A673 (cell line): ENCODE results near the gene PAPSS1. TPM values are rescaled to one million over a fixed set of nuclear protein-coding genes. Genes with fewer than 3 reads are reported as not detected.

Experiments
- BruUV-seq: library from RNA; stranded (reverse); fragments of 400-500 nt; replicated peaks from 2 replicates; lab custom pipeline; 2021; lab: Mats Ljungman, UMichigan
- CTCF ChIA-PET: fragments of 300-600 bp; sonication (Branson Sonifier 250); formaldehyde crosslinking; loops from one replicate; lab custom pipeline; 2022; ENCODE audit warnings: antibody characterized with exemption; lab: Charles Lee
- POLR2A ChIA-PET: fragments of 300-600 bp; sonication (Branson Sonifier 250); formaldehyde crosslinking; loops from one replicate; lab custom pipeline; 2022; ENCODE audit warnings: antibody characterized with exemption; ENCODE audit not compliant: low non-redundant PET; lab: Charles Lee
- DNase-seq: peaks from one replicate; pipeline ENCODE4 v3.0.0-alpha.2; 2015; ENCODE audit warnings: low spot score
- H3K27ac ChIP-seq: fragments of 200-600 bp; sonication (generic); 2 replicates; pipeline ENCODE4 v1.5.1; 2016; ENCODE audit warnings: mixed run types, low read depth, mild to moderate bottlenecking, mixed read lengths, antibody characterized with exemption, low read length; ENCODE audit not compliant: poor library complexity, severe bottlenecking
- H3K27me3 ChIP-seq: fragments of 200-600 bp; sonication (generic); replicated peaks from 2 replicates; pipeline ENCODE4 v1.6.1; 2017; ENCODE audit warnings: mixed run types, low read depth, mild to moderate bottlenecking, mixed read lengths, antibody characterized with exemption, low read length; ENCODE audit not compliant: insufficient read depth, poor library complexity
- H3K36me3 ChIP-seq: fragments of 200-600 bp; sonication (generic); 2 replicates; pipeline ENCODE4 v1.6.1; 2016; ENCODE audit warnings: mixed run types, mild to moderate bottlenecking, mixed read lengths, antibody characterized with exemption, low read length; ENCODE audit not compliant: insufficient read depth, poor library complexity, severe bottlenecking
- H3K4me1 ChIP-seq: fragments of 200-600 bp; sonication (generic); 2 replicates; pipeline ENCODE4 v1.6.1; 2017; ENCODE audit warnings: mixed run types, mild to moderate bottlenecking, mixed read lengths, antibody characterized with exemption, low read length; ENCODE audit not compliant: insufficient read depth, poor library complexity, severe bottlenecking
- H3K4me3 ChIP-seq: fragments of 200-600 bp; sonication (generic); 2 replicates; pipeline ENCODE4 v1.5.1; 2016; ENCODE audit warnings: low read depth, mixed run types, mild to moderate bottlenecking, mixed read lengths, low read length; ENCODE audit not compliant: poor library complexity, severe bottlenecking
- H3K9me3 ChIP-seq: fragments of 200-600 bp; sonication (generic); 2 replicates; pipeline ENCODE4 v1.6.1; 2016; ENCODE audit warnings: mixed run types, low read depth, mild to moderate bottlenecking, mixed read lengths, antibody characterized with exemption, low read length; ENCODE audit not compliant: poor library complexity, severe bottlenecking
- EZH2 ChIP-seq: fragments of 200-600 bp; sonication (generic); IDR thresholded peaks from 2 replicates; pipeline ENCODE4 v1.6.1; 2017; ENCODE audit warnings: borderline replicate concordance, low read depth, mild to moderate bottlenecking, mixed read lengths, antibody characterized with exemption, low read length; ENCODE audit not compliant: poor library complexity, severe bottlenecking
- intact Hi-C: fragments of 100-400 bp; cut with micrococcal nuclease; formaldehyde crosslinking; loops from one replicate; pipeline ENCODE4 v1.10.0; 2022; ENCODE audit not compliant: unreplicated experiment
- total RNA-seq: library from RNA; stranded (reverse); gene quantifications from 2 replicates; pipeline ENCODE4 v1.2.3, GENCODE V29; 2021
- TF ChIP-seq, protein P1 (sequence below): fragments of 300-800, 200-600 bp; sonication (generic); conservative IDR thresholded peaks from 2 replicates; pipeline ENCODE4 v1.5.1; 2017; ENCODE audit warnings: low read depth, mild to moderate bottlenecking, antibody characterized with exemption, low read length, moderate library complexity, mixed read lengths

PAPSS1 gene
- total RNA-seq, 1 experiment from 2014 or later: 150 TPM

DNA sequence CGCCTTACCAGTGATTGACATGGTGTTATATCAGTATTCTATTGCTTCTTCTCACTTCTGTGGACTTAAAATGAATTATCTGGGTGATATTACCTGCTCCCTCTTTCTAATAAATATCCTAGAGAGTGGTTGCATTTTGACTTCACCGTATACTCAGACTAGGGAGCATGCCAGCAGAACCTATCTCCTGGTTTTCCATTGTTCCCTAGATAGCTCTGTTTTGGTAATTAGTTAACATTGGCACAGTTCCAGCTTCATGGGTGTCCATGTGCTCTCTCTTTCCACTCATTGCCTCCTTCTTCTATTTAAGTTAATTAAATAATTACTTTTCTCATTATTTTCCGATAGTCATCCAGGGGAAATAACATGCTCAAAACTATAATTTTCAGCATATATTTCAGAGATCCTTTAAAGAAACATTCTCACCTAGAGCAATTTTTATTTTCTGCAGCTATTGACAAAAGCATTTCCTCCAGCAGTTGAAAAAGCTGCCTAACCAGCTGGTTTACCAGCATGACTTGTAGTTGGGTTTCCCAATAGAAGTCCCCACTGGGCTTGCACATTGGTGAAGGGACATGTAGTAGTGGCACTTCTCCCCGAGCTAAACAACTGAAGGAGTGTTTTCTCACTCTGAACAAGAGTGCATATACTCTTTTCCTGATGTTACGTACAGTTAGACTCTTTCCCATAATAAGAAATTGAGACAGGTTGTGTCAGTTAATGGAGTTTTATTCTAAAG lies 27.9 kb upstream of the PAPSS1 start:
- no peak overlapping the region for H3K4me3 ChIP-seq
- no TSS peak for BruUV-seq
- TF ChIP-seq, protein P1, sequence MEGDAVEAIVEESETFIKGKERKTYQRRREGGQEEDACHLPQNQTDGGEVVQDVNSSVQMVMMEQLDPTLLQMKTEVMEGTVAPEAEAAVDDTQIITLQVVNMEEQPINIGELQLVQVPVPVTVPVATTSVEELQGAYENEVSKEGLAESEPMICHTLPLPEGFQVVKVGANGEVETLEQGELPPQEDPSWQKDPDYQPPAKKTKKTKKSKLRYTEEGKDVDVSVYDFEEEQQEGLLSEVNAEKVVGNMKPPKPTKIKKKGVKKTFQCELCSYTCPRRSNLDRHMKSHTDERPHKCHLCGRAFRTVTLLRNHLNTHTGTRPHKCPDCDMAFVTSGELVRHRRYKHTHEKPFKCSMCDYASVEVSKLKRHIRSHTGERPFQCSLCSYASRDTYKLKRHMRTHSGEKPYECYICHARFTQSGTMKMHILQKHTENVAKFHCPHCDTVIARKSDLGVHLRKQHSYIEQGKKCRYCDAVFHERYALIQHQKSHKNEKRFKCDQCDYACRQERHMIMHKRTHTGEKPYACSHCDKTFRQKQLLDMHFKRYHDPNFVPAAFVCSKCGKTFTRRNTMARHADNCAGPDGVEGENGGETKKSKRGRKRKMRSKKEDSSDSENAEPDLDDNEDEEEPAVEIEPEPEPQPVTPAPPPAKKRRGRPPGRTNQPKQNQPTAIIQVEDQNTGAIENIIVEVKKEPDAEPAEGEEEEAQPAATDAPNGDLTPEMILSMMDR: no peak
- TF ChIP-seq EZH2: no peak
- no peak overlapping the region for H3K27ac ChIP-seq
- ChIA-PET POLR2A (no interaction called here), CTCF (no interaction called here)
- no peaks in the 10 kb centered on the region for H3K4me1 ChIP-seq
- H3K27me3 ChIP-seq: peaks cover 4% of the 10 kb centered on the region
- intact Hi-C loops: no loop called here
- no peaks in the 10 kb centered on the region for H3K36me3 ChIP-seq
- no peak for DNase-seq
- H3K9me3 ChIP-seq: peaks cover 9% of the 10 kb centered on the region

DNA sequence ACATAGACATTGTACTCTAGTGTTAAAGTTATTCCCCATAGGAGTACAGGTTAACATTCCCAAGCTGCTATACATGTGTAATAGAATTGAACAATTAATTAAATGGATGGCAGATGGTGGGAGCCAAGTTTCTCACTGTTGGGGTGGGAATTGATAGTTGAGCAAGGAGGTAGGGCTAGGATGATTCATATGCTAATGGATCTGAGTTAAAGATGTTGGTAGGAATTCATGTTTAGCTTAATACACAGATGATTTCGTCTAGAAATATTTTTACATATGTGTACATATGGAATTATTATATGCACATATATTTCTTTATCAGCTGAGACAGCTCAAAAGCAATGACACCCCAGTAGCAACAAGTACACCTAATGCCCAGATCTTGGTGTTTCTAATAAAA lies 26.1 kb upstream of the PAPSS1 start:
- CTCF ChIA-PET: no interaction called here
- Histone ChIP-seq H3K36me3 (no peaks in the 10 kb centered on the region), H3K9me3 (peaks cover 9% of the 10 kb centered on the region), H3K27me3 (peaks cover 4% of the 10 kb centered on the region), H3K4me3 (no peak overlapping the region), H3K4me1 (peaks cover 2% of the 10 kb centered on the region), H3K27ac (no peak overlapping the region)
- no TSS peak for BruUV-seq
- POLR2A ChIA-PET: no interaction called here
- intact Hi-C loops: no loop called here
- TF ChIP-seq, protein P1: no peak
- TF ChIP-seq EZH2: no peak
- DNase-seq: no peak

DNA sequence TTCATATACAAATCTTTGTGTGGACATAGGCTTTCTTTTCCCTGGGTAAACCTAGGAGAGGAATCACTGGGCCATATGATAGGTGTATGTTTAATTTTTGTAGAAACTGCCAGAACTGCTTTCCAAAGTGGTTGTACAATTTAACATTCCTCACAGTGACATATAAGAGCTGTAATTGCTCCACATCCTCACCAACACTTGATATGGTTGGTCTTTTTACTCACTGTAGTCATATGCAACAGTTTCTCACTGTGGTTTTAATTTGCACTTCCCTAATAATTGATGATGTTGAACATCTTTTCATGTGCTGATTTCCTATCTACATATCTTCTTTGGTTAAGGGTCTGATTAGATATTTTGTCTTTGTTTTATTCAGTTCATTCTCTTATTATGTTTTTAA lies 24.5 kb upstream of the PAPSS1 start:
- ChIA-PET POLR2A (no interaction called here), CTCF (no interaction called here)
- DNase-seq: no peak
- Histone ChIP-seq H3K4me1 (peaks cover 5% of the 10 kb centered on the region), H3K27me3 (no peaks in the 10 kb centered on the region), H3K27ac (no peak overlapping the region), H3K4me3 (no peak overlapping the region), H3K9me3 (peaks cover 9% of the 10 kb centered on the region), H3K36me3 (no peaks in the 10 kb centered on the region)
- TF ChIP-seq EZH2: no peak
- TF ChIP-seq, protein P1: no peak
- BruUV-seq: no TSS peak
- intact Hi-C loops: no loop called here
